Left renal cortex interstitium (tissue), 4 donors: ENCODE measurements around the gene KCNH3. TPM values are rescaled to one million over a fixed set of nuclear protein-coding genes. Genes with fewer than 3 reads are reported as not detected.
"Not testable (repeated sequence)": the region's sequence is repeated elsewhere in the genome, so short reads cannot be mapped to it uniquely, and the experiment has no call there.

Source experiments
- DNase-seq, 4 donors: peaks; one replicate each; pipeline ENCODE4 v3.0.0-alpha.2; 2013; ENCODE audit warnings: low read depth in 4 of 4, low spot score in 2 of 4, missing footprints in 1 of 4
- polyA plus RNA-seq, 4 donors: library from polyadenylated mRNA; unstranded; fragments of 120-200 nt; gene quantifications; one replicate each; pipeline ENCODE4 v1.2.1, GENCODE V29; 2013; ENCODE audit not compliant: insufficient read length in 4 of 4

KCNH3 gene
- polyA plus RNA-seq, 4 donors: 3.9 to 7.6 (median 6.9) TPM

DNA sequence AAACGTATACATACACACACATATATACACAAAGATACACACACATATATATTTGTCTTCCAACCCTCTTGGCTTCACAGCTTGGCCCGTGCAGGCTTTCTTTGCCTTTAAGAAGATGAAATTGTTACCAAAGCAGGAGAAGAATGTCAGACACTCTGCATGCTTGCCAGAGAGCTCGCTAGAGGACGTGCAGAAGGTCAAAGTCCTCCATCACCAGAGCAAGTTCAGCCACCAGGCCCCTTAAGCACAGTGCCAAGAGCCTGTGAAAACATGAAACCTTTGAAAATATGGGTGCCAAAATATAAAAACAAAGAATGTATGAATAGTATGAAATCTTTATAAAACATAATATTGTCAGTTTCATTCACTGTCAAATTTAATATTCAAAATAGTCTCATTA is 44.0 kb downstream of the KCNH3 start:
- no peak for DNase-seq

DNA sequence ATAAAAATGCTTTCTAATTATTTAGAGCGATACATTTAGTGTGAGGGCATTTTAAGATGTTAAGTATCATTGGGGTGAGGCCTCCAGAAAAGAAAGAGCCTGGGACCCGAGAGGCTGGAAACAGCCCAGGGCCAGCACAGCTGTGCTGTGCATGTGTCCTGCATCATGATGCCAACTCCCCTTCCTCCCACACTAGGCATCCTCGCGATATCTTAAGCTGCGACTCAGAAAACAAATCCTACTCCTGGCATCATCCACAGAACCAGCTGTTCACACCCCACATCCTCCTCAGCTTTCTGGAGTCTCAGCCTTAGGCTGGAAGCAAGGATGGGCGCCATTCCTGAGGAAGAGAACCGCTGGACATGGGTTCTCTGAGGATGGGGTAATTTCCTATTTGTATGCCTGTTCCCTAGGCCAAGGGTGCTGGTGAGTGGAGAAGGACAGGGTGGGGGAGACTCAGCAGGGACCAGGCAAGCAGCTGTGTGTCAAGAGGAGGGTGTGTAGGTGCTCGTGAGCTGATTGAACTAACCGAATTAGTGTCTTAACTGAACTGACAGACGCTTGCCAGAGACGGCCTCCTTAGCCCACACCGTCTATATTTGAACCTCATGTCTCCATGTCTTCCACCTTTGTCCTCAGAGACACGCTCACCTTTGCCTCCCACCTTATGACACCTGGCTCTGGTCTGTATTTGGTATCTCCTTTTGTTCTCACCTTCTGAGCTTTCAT is 44.7 kb downstream of the KCNH3 start:
- DNase-seq: no peak

GRCh38 chr12:49584591-49584990 is 45.8 kb downstream of the KCNH3 start:
- DNase-seq: no peak

DNA sequence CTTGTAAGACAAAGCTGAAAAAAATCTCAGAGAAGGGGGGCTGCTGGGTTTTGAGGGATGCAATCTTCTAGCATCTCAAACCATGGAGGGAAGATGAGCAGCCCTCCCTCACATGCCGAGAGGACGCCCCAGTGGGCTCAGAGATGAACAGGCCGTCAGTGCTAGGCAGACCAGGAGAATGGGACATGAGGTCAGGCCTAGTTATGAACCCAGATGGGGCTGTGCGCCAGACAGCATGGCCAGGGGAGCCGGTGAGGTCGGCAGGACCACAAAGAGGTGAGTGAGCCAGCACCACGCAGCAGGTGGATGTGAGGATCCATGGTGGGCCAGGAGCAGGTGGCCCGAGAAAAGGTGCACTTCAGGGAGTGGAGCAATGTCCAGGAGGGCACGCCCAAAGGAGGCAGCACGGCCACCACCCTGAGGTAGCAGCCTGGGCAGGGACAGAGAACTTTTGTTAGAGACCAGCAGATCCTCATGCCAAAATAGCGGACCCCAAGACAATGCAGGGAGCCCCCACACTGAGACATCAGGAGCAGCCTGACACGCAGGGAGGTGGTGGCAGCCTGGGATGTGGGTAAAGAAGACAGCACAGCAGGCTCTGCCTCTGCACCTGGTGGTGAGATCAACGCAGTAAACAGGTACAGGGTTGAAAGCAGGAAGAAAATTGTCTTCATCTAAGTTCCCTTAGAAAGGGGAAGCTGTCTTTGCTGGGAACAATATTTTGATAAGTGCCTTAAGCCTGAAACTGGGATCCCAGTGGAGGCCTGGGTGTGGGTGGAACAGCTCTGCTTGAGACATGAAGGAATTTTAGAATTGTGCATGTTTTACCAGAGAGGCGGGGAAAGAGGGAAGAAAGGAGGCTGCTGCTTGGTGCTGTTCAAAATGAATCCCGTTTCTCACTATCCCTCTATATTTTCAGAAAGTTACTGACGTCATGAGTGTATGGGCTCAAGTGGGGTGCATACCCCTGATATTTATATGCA is 46.9 kb downstream of the KCNH3 start:
- no peak for DNase-seq

GRCh38 chr12:49587174-49587908 is 48.5 kb downstream of the KCNH3 start:
- DNase-seq: no peak

- no peak for DNase-seq
Measured at GRCh38 chr12:49588281-49588680, 49.5 kb downstream of the KCNH3 start.

DNA sequence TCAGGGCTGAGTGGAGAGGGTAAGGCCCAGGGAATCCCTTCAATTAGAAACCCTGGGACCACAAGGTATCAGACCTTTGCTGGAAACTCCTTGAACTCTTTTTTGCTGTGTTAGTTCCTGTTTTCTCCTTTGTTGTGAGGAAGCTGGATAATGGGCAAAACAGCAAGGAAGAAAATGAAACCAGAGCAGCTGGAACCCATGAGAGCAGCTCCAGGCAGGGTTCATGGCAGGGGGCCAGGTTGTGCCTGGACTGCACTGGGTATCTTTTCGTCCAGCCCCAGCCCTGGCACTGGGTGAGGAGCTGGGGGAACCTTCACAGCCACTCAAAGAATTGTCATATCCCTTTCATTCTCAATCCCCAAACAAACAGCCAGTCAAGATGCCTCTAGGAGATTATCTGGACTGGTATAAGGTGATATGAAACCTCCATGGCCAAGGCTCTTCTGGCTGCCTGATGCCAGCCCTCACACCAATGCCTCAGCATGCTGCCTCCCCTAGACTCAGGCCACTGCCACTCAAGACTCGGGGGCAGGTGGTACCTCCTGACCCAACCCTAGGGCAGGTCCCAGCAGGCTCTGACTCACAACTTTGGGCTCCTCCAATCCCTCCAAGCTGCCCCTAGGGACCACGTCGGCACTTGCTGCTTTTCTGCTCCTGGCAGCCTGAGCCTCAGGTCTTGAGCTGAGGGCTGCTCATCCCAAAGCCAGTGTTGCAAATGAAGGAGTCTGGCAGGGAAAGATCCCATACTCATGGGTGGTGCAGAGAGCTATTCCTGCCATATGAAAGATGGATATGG is 50.1 kb downstream of the KCNH3 start:
- no peak for DNase-seq

DNA sequence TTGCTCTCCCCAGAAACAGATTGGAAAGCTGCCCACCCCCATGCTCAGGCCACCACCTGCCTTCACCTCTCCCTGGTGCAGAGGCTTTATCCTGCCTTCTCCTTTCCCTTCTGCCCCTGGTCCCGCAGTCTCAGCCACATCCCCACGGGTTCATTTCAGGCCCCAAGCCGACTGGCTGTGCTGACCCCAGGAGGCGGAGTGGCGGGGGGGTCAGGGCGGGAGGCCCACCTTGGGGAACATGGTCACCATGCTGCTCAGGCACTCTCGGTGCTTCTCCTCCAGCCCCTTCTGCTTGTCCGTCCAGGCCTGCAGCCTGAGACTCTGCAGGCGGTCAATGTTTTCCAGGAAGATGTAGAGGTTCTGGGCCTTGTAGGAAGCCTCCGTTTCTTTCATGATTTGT is 59.7 kb downstream of the KCNH3 start:
- no peak for DNase-seq

- DNase-seq: no peak
Measured at GRCh38 chr12:49599961-49600360, 61.1 kb downstream of the KCNH3 start.

DNA sequence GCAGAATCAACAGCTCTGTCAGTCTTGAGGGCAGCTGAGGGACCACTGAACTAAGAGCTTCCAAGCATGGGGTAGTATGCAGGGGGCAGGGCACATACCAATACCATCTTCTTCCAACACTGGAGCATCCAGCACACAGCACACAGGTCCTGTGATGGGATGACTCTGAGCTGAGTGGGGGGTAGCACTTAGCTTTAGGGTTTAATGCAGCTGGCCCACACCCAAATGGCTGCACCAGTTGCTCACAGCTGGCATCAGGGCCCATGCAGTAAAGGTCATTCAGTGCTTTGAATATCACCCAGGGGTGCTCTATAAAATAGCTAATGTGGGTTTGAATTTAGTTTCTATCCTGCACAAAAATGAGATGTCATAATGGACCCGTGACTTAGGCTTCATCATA is 64.9 kb downstream of the KCNH3 start:
- no peak for DNase-seq

GRCh38 chr12:49604856-49605255 is 66.0 kb downstream of the KCNH3 start:
- DNase-seq: no peak

DNA sequence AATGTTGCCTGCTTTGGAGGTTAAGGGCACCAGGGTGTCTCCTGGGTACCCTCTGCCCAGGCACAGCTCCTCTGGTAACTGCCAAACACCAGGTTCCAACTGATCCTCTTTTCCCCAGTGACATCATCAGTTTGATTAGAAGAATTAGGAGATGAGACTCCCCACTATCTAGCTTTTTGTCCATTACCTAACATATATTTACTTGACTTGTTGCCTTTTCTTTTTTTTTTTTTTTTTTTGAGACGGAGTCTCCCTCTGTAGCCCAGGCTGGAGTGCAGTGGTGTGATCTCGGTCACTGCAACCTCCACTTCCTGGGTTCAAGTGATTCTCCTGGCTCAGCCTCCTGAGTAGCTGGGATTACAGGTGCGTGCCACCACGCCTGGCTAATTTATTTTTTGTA is 66.7 kb downstream of the KCNH3 start, which contains the start of gene FAM186B:
Gene FAM186B (minus strand): TSS at position 101 of the 400 bp plus-strand sequence. CDS start 162 bp downstream, outside the sequence.
- not testable (repeated sequence) for DNase-seq

Other genes with a start within 250 kb of the KCNH3 start
- under 1 TPM in 2 of 4 donors, not detected in 2; 0.59 to 0.99 TPM for gene PRPH, start 243.9 kb upstream of the KCNH3 start, polyA plus RNA-seq
- 10 to 100 TPM; 14.6 to 38.3 (median 25.5) TPM for gene TROAP, start 215.8 kb upstream of the KCNH3 start, polyA plus RNA-seq
- gene C1QL4, start 201.8 kb upstream of the KCNH3 start, polyA plus RNA-seq: 1 to 10 TPM; 1.1 to 2.7 (median 1.8) TPM
- 10 to 100 TPM; 18.4 to 26.8 (median 20.1) TPM for gene DNAJC22, start 192.1 kb upstream of the KCNH3 start, polyA plus RNA-seq
- gene SPATS2, start 171.6 kb upstream of the KCNH3 start, polyA plus RNA-seq: 10 to 100 TPM; 41.3 to 55.7 (median 48.3) TPM
- gene MCRS1, start 29.1 kb downstream of the KCNH3 start, polyA plus RNA-seq: 10 to 100 TPM; 65.3 to 85.6 (median 72.2) TPM
- 1 to 10 TPM in 2 of 4 donors, under 1 TPM in 2; 0.47 to 3.8 (median 2.1) TPM for gene FAM186B, start 66.6 kb downstream of the KCNH3 start, polyA plus RNA-seq
- 10 to 100 TPM; 18.8 to 36.0 (median 29.8) TPM for gene PRPF40B, start 84.5 kb downstream of the KCNH3 start, polyA plus RNA-seq
- gene FMNL3, start 168.4 kb downstream of the KCNH3 start, polyA plus RNA-seq: 10 to 100 TPM; 35.1 to 39.8 (median 38.6) TPM
- 100 to 1,000 TPM; 647 to 770 (median 683) TPM for gene TMBIM6, start 202.5 kb downstream of the KCNH3 start, polyA plus RNA-seq